Mesenchymal stem cell (in vitro differentiated cells and primary cell): ENCODE measurements around the gene TSPAN9.

Experiments used
- DNase-seq: peaks from one replicate; pipeline ENCODE4 v3.0.0-alpha.2; 2013
- H2AFZ ChIP-seq: one replicate; pipeline ENCODE4 v1.6.1; 2013; ENCODE audit warnings: low read depth, mild to moderate bottlenecking, control low read depth, inconsistent platforms, low read length, moderate library complexity
- H2AK5ac ChIP-seq: 2 replicates; pipeline ENCODE4 v1.6.1; 2013; ENCODE audit warnings: low read length, moderate library complexity, mild to moderate bottlenecking, inconsistent platforms; ENCODE audit not compliant: severe bottlenecking
- H2BK120ac ChIP-seq: one replicate; pipeline ENCODE4 v1.6.1; 2013; ENCODE audit warnings: low read depth, mild to moderate bottlenecking, inconsistent platforms, low read length, moderate library complexity
- H2BK12ac ChIP-seq, 2 experiments: one replicate each; pipeline ENCODE4 v1.6.1; 2013; ENCODE audit warnings: inconsistent platforms in 2 of 2, low read length in 2 of 2, mild to moderate bottlenecking in 2 of 2, moderate library complexity in 2 of 2, control low read depth in 1 of 2
- H2BK15ac ChIP-seq: one replicate; pipeline ENCODE4 v1.6.1; 2013; ENCODE audit warnings: mild to moderate bottlenecking, low read depth, inconsistent platforms; ENCODE audit not compliant: poor library complexity, severe bottlenecking
- H2BK5ac ChIP-seq: 2 replicates; pipeline ENCODE4 v1.6.1; 2013; ENCODE audit warnings: low read depth, mild to moderate bottlenecking, low read length, control low read depth, inconsistent platforms; ENCODE audit not compliant: poor library complexity, severe bottlenecking
- H3K14ac ChIP-seq, 2 experiments: one replicate each; pipeline ENCODE4 v1.6.1; 2013; ENCODE audit warnings: inconsistent platforms in 2 of 2, low read length in 2 of 2, control low read depth in 1 of 2, mild to moderate bottlenecking in 1 of 2, moderate library complexity in 1 of 2
- H3K18ac ChIP-seq, 2 experiments: one replicate each; pipeline ENCODE4 v1.6.1; 2013; ENCODE audit warnings: inconsistent platforms in 2 of 2, low read length in 2 of 2, control low read depth in 1 of 2, low read depth in 1 of 2, mild to moderate bottlenecking in 1 of 2
- H3K23ac ChIP-seq, 2 experiments: one replicate each; pipeline ENCODE4 v1.6.1; 2013; ENCODE audit warnings: inconsistent platforms in 2 of 2, low read length in 2 of 2, mild to moderate bottlenecking in 2 of 2, moderate library complexity in 2 of 2, control low read depth in 1 of 2
- H3K27ac ChIP-seq: 2 replicates; pipeline ENCODE4 v1.5.1; 2013; ENCODE audit warnings: mild to moderate bottlenecking, moderate library complexity, low read length, control low read depth, inconsistent platforms; ENCODE audit not compliant: poor library complexity, severe bottlenecking
- H3K27me3 ChIP-seq, 2 experiments: 2 replicates each; pipeline versions ENCODE4 v1.6.1 to v1.7.0; 2013; ENCODE audit warnings: low read length in 2 of 2, mild to moderate bottlenecking in 2 of 2, moderate library complexity in 2 of 2, control low read depth in 1 of 2, inconsistent platforms in 1 of 2; ENCODE audit not compliant: control insufficient read depth in 1 of 2, insufficient read depth in 1 of 2
- H3K36me3 ChIP-seq, 2 experiments: 2 replicates each; pipeline versions ENCODE4 v1.6.1 to v1.7.0; 2013; ENCODE audit warnings: low read length in 2 of 2, control low read depth in 1 of 2, inconsistent platforms in 1 of 2, low read depth in 1 of 2, mild to moderate bottlenecking in 1 of 2; ENCODE audit not compliant: insufficient read depth in 2 of 2, control insufficient read depth in 1 of 2
- H3K4ac ChIP-seq, 2 experiments: one replicate each; pipeline ENCODE4 v1.6.1; 2013; ENCODE audit warnings: inconsistent platforms in 2 of 2, low read length in 2 of 2, mild to moderate bottlenecking in 2 of 2, moderate library complexity in 2 of 2, control low read depth in 1 of 2, low read depth in 1 of 2
- H3K4me1 ChIP-seq: 2 replicates; pipeline ENCODE4 v1.6.1; 2013; ENCODE audit warnings: low read depth, low read length, control low read depth; ENCODE audit not compliant: control insufficient read depth, insufficient read depth
- H3K4me2 ChIP-seq: 2 replicates; pipeline ENCODE4 v1.6.1; 2013; ENCODE audit warnings: low read length, mild to moderate bottlenecking, inconsistent platforms; ENCODE audit not compliant: poor library complexity, severe bottlenecking
- H3K4me3 ChIP-seq, 2 experiments: 2 replicates each; pipeline versions ENCODE4 v1.5.1 to v1.7.0; 2013; ENCODE audit warnings: low read length in 2 of 2, mild to moderate bottlenecking in 2 of 2, control low read depth in 1 of 2, low read depth in 1 of 2; ENCODE audit not compliant: insufficient read depth in 1 of 2
- H3K79me1 ChIP-seq: replicated peaks from 2 replicates; pipeline ENCODE4 v1.6.1; 2013; ENCODE audit warnings: mild to moderate bottlenecking, control low read depth, low read length, inconsistent platforms; ENCODE audit not compliant: poor library complexity, severe bottlenecking
- H3K9ac ChIP-seq: 2 replicates; pipeline ENCODE4 v1.7.0; 2013; ENCODE audit warnings: mild to moderate bottlenecking, low read length, moderate library complexity
- H3K9me3 ChIP-seq: 2 replicates; pipeline ENCODE4 v1.7.0; 2013; ENCODE audit warnings: mild to moderate bottlenecking, low read length; ENCODE audit not compliant: control insufficient read depth
- H4K8ac ChIP-seq: one replicate; pipeline ENCODE4 v1.6.1; 2013; ENCODE audit warnings: inconsistent platforms, mild to moderate bottlenecking, low read length, moderate library complexity
- H4K91ac ChIP-seq: one replicate; pipeline ENCODE4 v1.6.1; 2013; ENCODE audit warnings: mild to moderate bottlenecking, low read length, inconsistent platforms
- WGBS: methylation state at CpG from one replicate; pipeline ENCODE4 v1.1.7; 2013; ENCODE audit warnings: mixed read lengths; 5-methylcytosine and 5-hydroxymethylcytosine counted together

Gene TSPAN9

DNA sequence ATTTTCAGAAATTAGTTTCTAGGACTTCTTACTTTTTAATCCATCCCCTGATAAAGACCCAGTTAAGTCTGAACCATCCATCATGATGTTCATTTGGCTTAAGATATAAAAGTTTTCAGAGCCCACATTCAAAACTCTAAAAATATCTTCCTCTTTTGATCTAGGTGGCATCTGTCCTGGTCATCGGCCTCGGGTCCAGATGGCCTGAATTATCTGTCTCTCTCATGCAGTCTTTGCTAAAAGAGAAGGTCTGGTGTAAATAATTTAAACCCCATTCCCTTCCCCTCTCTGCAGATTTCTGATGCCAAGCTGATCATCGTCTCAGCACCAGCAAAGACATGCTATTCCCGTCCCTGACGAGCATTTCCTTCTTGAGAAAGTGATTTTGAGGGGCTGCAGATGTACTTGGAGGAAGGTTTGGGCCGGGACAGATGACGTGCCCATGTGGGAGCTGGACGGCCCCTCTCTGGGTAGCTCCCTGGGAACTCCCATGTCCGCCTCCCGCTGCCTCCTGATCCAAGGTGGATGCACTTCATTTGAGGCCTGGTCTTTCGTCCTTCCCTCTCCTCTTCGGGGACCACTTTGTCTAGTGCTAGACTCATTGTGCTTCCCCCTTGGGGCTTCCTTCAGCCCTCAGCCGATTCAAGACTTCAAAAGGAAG, 240.8 kb downstream of the TSPAN9 start:
- Histone ChIP-seq H3K27me3 (peaks cover 31 to 55% of the 10 kb centered on the region in 2 experiments), H3K36me3 (no peaks in the 10 kb centered on the region), H4K8ac (no peak overlapping the region), H3K4me2 (no peak overlapping the region), H2BK15ac (no peak overlapping the region), H3K23ac (no peak overlapping the region), H3K4me3 (no peak overlapping the region), H2BK12ac (no peak overlapping the region), H3K9ac (no peak overlapping the region), H2AK5ac (no peak overlapping the region), H3K4me1 (peaks cover 4% of the 10 kb centered on the region), H2BK120ac (no peak overlapping the region), H3K9me3 (no peaks in the 10 kb centered on the region), H2BK5ac (no peak overlapping the region), H2AFZ (no peak overlapping the region), H3K79me1 (no peaks in the 10 kb centered on the region), H3K14ac (no peak overlapping the region), H3K4ac (no peak overlapping the region), H3K27ac (no peak overlapping the region), H4K91ac (no peak overlapping the region), H3K18ac (no peak overlapping the region)
- WGBS, result 84% methylated on average over 13 of the region's 13 CpGs
- no peak for DNase-seq

DNA sequence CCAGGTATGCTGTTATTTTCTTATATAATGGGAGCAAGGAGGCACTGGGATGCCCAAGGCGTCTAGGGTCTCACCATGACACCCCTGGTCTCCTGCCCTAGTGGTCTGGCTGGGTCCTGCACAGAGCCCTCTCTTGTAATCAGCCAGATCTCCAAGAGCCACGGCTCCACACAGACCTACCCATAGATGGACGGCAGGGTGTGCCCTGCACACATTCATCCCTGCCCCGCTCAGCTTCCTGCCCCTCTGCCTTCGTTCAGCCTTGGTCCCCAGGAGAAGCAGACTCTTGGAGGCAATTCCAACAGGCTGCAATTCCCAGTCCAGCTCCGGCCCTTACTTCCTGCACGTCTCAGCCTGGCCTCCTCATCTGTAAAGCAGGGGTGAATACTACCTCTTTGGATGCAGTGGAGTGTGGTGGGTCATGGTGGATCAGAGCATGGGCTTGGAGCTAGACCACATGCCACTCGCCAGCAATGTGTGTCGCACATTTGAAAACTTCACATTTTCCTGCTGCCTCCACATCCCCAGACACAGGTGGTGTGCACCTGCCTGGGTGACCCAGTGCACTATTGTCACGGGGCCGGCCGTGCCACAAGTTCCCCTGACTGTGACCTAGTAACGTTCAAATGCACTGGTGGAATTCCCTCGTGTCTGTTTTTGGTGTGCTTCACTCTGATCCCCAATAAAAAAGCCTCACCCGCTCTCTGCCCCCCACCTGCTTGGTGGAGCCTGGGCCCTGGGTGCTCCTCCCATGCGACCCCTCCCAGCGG, 242.7 kb downstream of the TSPAN9 start:
- Histone ChIP-seq H2BK5ac (no peak overlapping the region), H2BK12ac (no peak overlapping the region), H2AK5ac (no peak overlapping the region), H3K23ac (no peak overlapping the region), H3K4me3 (no peak overlapping the region), H2BK15ac (no peak overlapping the region), H3K79me1 (no peaks in the 10 kb centered on the region), H4K91ac (no peak overlapping the region), H3K18ac (no peak overlapping the region), H3K4me2 (no peak overlapping the region), H3K4ac (no peak overlapping the region), H2BK120ac (no peak overlapping the region), H3K27ac (no peak overlapping the region), H2AFZ (no peak overlapping the region), H3K36me3 (no peaks in the 10 kb centered on the region), H3K9ac (no peak overlapping the region), H3K27me3 (peaks cover 44 to 56% of the 10 kb centered on the region in 2 experiments), H3K14ac (no peak overlapping the region), H4K8ac (no peak overlapping the region), H3K4me1 (no peaks in the 10 kb centered on the region), H3K9me3 (no peaks in the 10 kb centered on the region)
- 79% methylated on average over 17 of the region's 17 CpGs for WGBS
- DNase-seq, result no peak

DNA sequence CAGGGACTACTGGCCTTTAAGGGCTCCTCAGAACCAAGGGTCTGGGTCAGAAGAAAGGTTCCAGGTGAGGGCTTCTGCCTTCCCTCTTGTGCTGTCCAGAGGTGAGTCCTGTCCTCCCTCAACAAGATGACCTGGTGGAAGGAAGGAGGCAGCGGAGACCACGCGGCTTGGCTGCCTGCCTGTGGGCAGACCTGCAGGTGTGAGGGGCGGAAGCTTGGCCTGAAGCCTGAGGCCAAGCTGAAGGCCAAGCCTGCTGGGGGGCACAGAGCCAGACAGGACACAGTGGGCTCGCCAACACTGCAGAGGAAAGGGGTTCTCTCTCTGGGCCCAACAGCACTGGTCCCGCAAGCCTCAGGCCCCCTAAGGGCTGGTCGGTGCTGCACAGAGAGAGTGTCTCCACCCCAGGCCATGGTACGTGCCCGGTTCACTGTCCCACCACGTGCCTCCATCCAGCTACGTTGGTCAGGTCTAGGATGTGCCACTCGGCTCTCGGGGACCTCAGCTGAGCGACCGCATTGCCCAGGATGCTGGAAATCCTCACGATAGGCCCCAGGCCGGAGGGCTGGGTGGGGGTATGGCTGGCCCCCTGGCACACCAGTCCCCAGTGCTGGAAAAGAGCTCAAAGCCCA, 243.8 kb downstream of the TSPAN9 start:
- DNase-seq, result no peak
- no peaks in the 10 kb centered on the region for H3K79me1 ChIP-seq
- 74% methylated on average over 17 of the region's 17 CpGs for WGBS

DNA sequence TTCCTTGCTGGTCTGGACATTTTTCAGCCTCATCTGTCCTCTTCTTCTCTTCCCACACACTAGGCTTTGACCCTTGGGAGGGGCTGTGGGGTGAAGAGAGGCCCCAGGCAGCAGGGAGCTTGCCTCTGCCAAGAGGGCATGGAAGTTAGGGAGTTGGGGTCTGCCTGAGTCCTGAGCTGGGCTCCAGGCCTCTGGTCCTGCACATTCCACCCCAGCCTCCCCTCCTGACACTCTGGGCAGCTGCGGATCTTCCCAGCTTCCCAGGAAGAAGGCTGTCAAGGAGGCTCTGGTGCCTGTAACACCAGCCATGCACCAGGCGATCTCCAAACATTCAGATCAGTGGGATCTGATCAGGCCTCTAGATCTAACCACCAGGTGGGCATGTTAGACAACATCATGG, 244.7 kb downstream of the TSPAN9 start:
- H3K9me3 ChIP-seq, result no peaks in the 10 kb centered on the region
- H3K4ac ChIP-seq, result no peak overlapping the region
- H3K4me2 ChIP-seq, result no peak overlapping the region
- WGBS, result 94% methylated on average over 2 of the region's 2 CpGs
- H3K27ac ChIP-seq, result no peak overlapping the region
- H3K23ac ChIP-seq, result no peak overlapping the region
- no peak overlapping the region for H3K4me3 ChIP-seq
- peaks cover 43 to 47% of the 10 kb centered on the region in 2 experiments for H3K27me3 ChIP-seq
- H2BK120ac ChIP-seq, result no peak overlapping the region
- no peak overlapping the region for H3K14ac ChIP-seq
- H4K91ac ChIP-seq, result no peak overlapping the region
- no peak overlapping the region for H2AFZ ChIP-seq
- H2AK5ac ChIP-seq, result no peak overlapping the region
- H3K9ac ChIP-seq, result no peak overlapping the region
- H2BK15ac ChIP-seq, result no peak overlapping the region
- no peak overlapping the region for H3K18ac ChIP-seq
- no peak overlapping the region for H2BK5ac ChIP-seq
- no peak for DNase-seq
- no peak overlapping the region for H4K8ac ChIP-seq
- no peaks in the 10 kb centered on the region for H3K4me1 ChIP-seq
- no peaks in the 10 kb centered on the region for H3K36me3 ChIP-seq
- H3K79me1 ChIP-seq, result no peaks in the 10 kb centered on the region
- H2BK12ac ChIP-seq, result no peak overlapping the region

More for the DNA sequence above, 243.8 kb downstream of the TSPAN9 start:
- no peak overlapping the region for H4K91ac ChIP-seq
- H3K18ac ChIP-seq, result no peak overlapping the region
- no peak overlapping the region for H2BK12ac ChIP-seq
- H2BK120ac ChIP-seq, result no peak overlapping the region
- H3K27ac ChIP-seq, result no peak overlapping the region
- no peak overlapping the region for H3K23ac ChIP-seq
- no peak overlapping the region for H3K9ac ChIP-seq
- H2BK15ac ChIP-seq, result no peak overlapping the region
- no peak overlapping the region for H2AK5ac ChIP-seq
- no peak overlapping the region for H3K4ac ChIP-seq
- no peak overlapping the region for H4K8ac ChIP-seq
- H2AFZ ChIP-seq, result no peak overlapping the region
- no peaks in the 10 kb centered on the region for H3K9me3 ChIP-seq
- H3K27me3 ChIP-seq, result peaks cover 46 to 48% of the 10 kb centered on the region in 2 experiments
- no peaks in the 10 kb centered on the region for H3K36me3 ChIP-seq
- H3K14ac ChIP-seq, result no peak overlapping the region
- H2BK5ac ChIP-seq, result no peak overlapping the region
- H3K4me2 ChIP-seq, result no peak overlapping the region
- H3K4me3 ChIP-seq, result no peak overlapping the region
- no peaks in the 10 kb centered on the region for H3K4me1 ChIP-seq
